Astrocyte of the cerebellum (primary cell): Measurements from ENCODE around the gene MORN1.
"Not testable (repeated sequence)": the region's sequence is repeated elsewhere in the genome, so short reads cannot be mapped to it uniquely, and the experiment has no call there.

Source experiments
- DNase-seq: peaks from one replicate; pipeline ENCODE4 v3.0.0-alpha.2; 2011; ENCODE audit warnings: low read depth
- H3K4me3 ChIP-seq: 2 replicates; pipeline ENCODE4 v1.5.1; 2011; ENCODE audit warnings: mild to moderate bottlenecking, low read depth, low read length, moderate library complexity
- CTCF ChIP-seq: IDR thresholded peaks from 2 replicates; pipeline ENCODE4 v1.5.1; 2012; ENCODE audit warnings: low read length, low read depth, moderate library complexity, mild to moderate bottlenecking; ENCODE audit errors: missing control alignments
- in situ Hi-C: cut with HindIII; loops from 2 replicates; pipeline ENCODE4 v1.10.0; 2017; ENCODE audit warnings: low sequenced_read_pairs

Gene MORN1

GRCh38 chr1:2330035-2330434 lies 61.3 kb downstream of the MORN1 start:
- no peak for TF ChIP-seq CTCF
- no peak overlapping the region for H3K4me3 ChIP-seq

GRCh38 chr1:2328676-2329455 lies 62.5 kb downstream of the MORN1 start:
- H3K4me3 ChIP-seq: no peak overlapping the region
- TF ChIP-seq CTCF: no peak
- in situ Hi-C loops: no loop called here
- no peak for DNase-seq

More at GRCh38 chr1:2330035-2330434, 61.3 kb downstream of the MORN1 start:
- in situ Hi-C loops: no loop called here
- no peak for DNase-seq

GRCh38 chr1:2327841-2328240 lies 63.5 kb downstream of the MORN1 start:
- no peak overlapping the region for H3K4me3 ChIP-seq
- TF ChIP-seq CTCF: no peak
- DNase-seq: no peak
- in situ Hi-C loops: no loop called here

GRCh38 chr1:2327162-2327561 lies 64.2 kb downstream of the MORN1 start:
- H3K4me3 ChIP-seq, DNase-seq, in situ Hi-C loops: not testable (repeated sequence)

- TF ChIP-seq CTCF: no peak
- in situ Hi-C loops: no loop called here
- no peak overlapping the region for H3K4me3 ChIP-seq
- DNase-seq: no peak
Measured at GRCh38 chr1:2326524-2326923, 64.8 kb downstream of the MORN1 start.

- no peak for TF ChIP-seq CTCF
- no peak overlapping the region for H3K4me3 ChIP-seq
- in situ Hi-C loops: no loop called here
- no peak for DNase-seq
Measured at GRCh38 chr1:2324553-2325366, 66.6 kb downstream of the MORN1 start.

- H3K4me3 ChIP-seq: no peak overlapping the region
- no peak for DNase-seq
- no peak for TF ChIP-seq CTCF
- in situ Hi-C loops: no loop called here
Measured at GRCh38 chr1:2323451-2323974, 67.8 kb downstream of the MORN1 start.
